SU-DHL-6 (cell line): Measurements from ENCODE around the gene AGAP1.

Source experiments
- H2AFZ ChIP-seq: fragments of 200-600 bp; sonication (generic); 2 replicates; pipeline ENCODE4 v1.6.1; 2014; ENCODE audit warnings: low read depth, mild to moderate bottlenecking, moderate library complexity, mixed read lengths, antibody characterized with exemption, low read length; ENCODE audit not compliant: severe bottlenecking
- H3F3A ChIP-seq: fragments of 200-600 bp; shearing (Covaris generic); 2 replicates; pipeline ENCODE4 v1.6.0; 2016; ENCODE audit warnings: antibody characterized with exemption, mild to moderate bottlenecking; ENCODE audit not compliant: insufficient read depth
- H3K27ac ChIP-seq: fragments of 200-600 bp; sonication (generic); 2 replicates; pipeline ENCODE4 v1.5.1; 2016; ENCODE audit warnings: low read depth, mild to moderate bottlenecking, low read length, moderate library complexity, mixed read lengths
- H3K27me3 ChIP-seq: fragments of 200-600 bp; sonication (generic), shearing (Covaris generic); 2 replicates; pipeline ENCODE4 v1.6.0; 2014; ENCODE audit warnings: mild to moderate bottlenecking, low read length
- H3K36me3 ChIP-seq: fragments of 200-600 bp; sonication (generic); 2 replicates; pipeline ENCODE4 v1.6.1; 2014; ENCODE audit warnings: mild to moderate bottlenecking, low read length, mixed read lengths
- H3K4me2 ChIP-seq: fragments of 300-600, 200-600 bp; shearing (Covaris generic), sonication (generic); 2 replicates; pipeline ENCODE4 v1.6.0; 2014; ENCODE audit warnings: low read length, low read depth, mild to moderate bottlenecking; ENCODE audit not compliant: poor library complexity, severe bottlenecking
- H3K4me3 ChIP-seq: fragments of 200-600 bp; sonication (generic); 2 replicates; pipeline ENCODE4 v1.5.1; 2014; ENCODE audit warnings: antibody characterized with exemption, low read length, mild to moderate bottlenecking, mixed read lengths; ENCODE audit not compliant: insufficient read depth, poor library complexity, severe bottlenecking
- H3K79me2 ChIP-seq: fragments of 200-600 bp; sonication (generic); 2 replicates; pipeline ENCODE4 v1.6.1; 2014; ENCODE audit warnings: mild to moderate bottlenecking, low read length, moderate library complexity; ENCODE audit not compliant: insufficient read depth
- H3K9ac ChIP-seq: fragments of 200-600 bp; sonication (generic); 2 replicates; pipeline ENCODE4 v1.7.0; 2014; ENCODE audit warnings: mild to moderate bottlenecking, low read length
- H3K9me2 ChIP-seq: fragments of 200-600 bp; sonication (generic); replicated peaks from 2 replicates; pipeline ENCODE4 v1.6.1; 2014; ENCODE audit warnings: low read length; ENCODE audit not compliant: insufficient read depth
- H3K9me3 ChIP-seq: fragments of 200-600 bp; sonication (generic); 2 replicates; pipeline ENCODE4 v1.6.1; 2014; ENCODE audit warnings: low read length, mixed read lengths; ENCODE audit not compliant: insufficient read depth
- H4K20me1 ChIP-seq: fragments of 200-600 bp; sonication (generic); 2 replicates; pipeline ENCODE4 v1.6.1; 2014; ENCODE audit warnings: low read depth, mild to moderate bottlenecking, antibody characterized with exemption, low read length, moderate library complexity, mixed read lengths
- EZH2phosphoT487 ChIP-seq: fragments of 200-600 bp; sonication (generic), shearing (Covaris generic); conservative IDR thresholded peaks from 2 replicates; pipeline ENCODE4 v1.6.1; 2018; ENCODE audit warnings: mild to moderate bottlenecking, antibody characterized with exemption, low read length, moderate library complexity, mixed read lengths
- TF ChIP-seq, protein P1 (sequence below): fragments of 200-600 bp; sonication (generic); IDR thresholded peaks from one replicate; pipeline ENCODE4 v1.5.1; 2017; ENCODE audit warnings: antibody characterized with exemption, mild to moderate bottlenecking, low read length, moderate library complexity; ENCODE audit not compliant: insufficient read depth, poor library complexity, severe bottlenecking

AGAP1 gene

DNA sequence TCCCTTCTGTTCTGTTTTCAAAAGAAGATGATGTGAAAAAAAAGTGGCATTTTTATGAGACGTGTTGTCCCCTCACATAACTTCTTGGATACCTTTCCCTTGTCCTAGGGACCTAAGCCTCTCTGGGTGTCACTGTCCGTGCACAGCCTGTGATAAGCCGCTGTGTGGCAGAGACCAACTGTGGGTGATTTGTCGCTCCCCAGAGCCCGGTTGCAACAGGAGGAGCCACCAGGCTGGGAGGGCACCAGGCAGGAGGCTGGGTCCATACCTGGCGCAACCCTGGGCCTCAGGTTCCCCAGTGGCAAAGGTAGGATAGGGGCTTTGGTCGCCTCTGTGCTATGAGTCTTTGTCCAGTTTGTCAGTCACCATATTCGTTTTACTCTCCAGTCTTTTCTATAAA is 82.1 kb downstream of the AGAP1 start:
- H3K79me2 ChIP-seq = no peaks in the 10 kb centered on the region
- H3K36me3 ChIP-seq = no peaks in the 10 kb centered on the region
- no peak overlapping the region for H3K4me3 ChIP-seq
- H3K9ac ChIP-seq = no peak overlapping the region
- H3F3A ChIP-seq = no peaks in the 10 kb centered on the region
- H3K9me3 ChIP-seq = no peaks in the 10 kb centered on the region
- H3K4me2 ChIP-seq = no peak overlapping the region
- TF ChIP-seq, protein P1, sequence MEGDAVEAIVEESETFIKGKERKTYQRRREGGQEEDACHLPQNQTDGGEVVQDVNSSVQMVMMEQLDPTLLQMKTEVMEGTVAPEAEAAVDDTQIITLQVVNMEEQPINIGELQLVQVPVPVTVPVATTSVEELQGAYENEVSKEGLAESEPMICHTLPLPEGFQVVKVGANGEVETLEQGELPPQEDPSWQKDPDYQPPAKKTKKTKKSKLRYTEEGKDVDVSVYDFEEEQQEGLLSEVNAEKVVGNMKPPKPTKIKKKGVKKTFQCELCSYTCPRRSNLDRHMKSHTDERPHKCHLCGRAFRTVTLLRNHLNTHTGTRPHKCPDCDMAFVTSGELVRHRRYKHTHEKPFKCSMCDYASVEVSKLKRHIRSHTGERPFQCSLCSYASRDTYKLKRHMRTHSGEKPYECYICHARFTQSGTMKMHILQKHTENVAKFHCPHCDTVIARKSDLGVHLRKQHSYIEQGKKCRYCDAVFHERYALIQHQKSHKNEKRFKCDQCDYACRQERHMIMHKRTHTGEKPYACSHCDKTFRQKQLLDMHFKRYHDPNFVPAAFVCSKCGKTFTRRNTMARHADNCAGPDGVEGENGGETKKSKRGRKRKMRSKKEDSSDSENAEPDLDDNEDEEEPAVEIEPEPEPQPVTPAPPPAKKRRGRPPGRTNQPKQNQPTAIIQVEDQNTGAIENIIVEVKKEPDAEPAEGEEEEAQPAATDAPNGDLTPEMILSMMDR = no peak
- no peak for TF ChIP-seq EZH2phosphoT487
- H3K9me2 ChIP-seq = no peaks in the 10 kb centered on the region
- H2AFZ ChIP-seq = no peak overlapping the region
- no peaks in the 10 kb centered on the region for H4K20me1 ChIP-seq
- H3K27me3 ChIP-seq = no peaks in the 10 kb centered on the region
- H3K27ac ChIP-seq = no peak overlapping the region

DNA sequence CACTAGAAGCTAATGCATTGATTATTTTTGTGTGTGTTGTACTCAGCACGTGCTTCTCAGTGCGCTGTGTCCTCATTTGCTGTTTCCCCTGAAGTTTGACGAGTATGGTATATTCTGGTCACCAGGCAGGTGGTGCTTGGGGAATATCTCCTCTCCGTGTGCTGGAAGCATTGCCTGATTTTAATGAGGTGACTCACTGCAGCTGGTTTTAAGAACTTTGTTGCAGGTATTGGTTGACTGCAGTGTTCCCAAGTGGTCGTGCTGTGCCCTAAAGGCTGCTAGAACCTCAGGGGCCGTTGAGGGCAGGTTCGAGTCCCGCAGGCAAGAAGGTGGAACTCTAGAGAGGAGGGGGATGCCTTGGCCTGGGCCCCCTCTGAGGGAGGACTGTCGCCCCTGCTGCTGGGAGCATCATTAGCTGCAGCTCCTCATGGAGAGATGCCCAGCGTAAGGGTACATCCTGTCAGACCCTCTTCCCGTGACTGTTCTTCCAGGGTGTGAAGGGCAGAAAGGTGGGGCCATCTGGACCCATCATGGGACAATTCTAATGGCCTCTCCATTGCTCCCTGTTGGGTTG is 82.6 kb downstream of the AGAP1 start:
- no peaks in the 10 kb centered on the region for H3K9me3 ChIP-seq
- no peak for TF ChIP-seq EZH2phosphoT487
- TF ChIP-seq, protein P1 = no peak
- H3K4me2 ChIP-seq = no peak overlapping the region
- no peaks in the 10 kb centered on the region for H3K9me2 ChIP-seq
- no peaks in the 10 kb centered on the region for H3K36me3 ChIP-seq
- no peaks in the 10 kb centered on the region for H4K20me1 ChIP-seq
- H3K79me2 ChIP-seq = no peaks in the 10 kb centered on the region
- no peak overlapping the region for H2AFZ ChIP-seq
- no peak overlapping the region for H3K9ac ChIP-seq
- no peak overlapping the region for H3K4me3 ChIP-seq
- no peak overlapping the region for H3K27ac ChIP-seq
- no peaks in the 10 kb centered on the region for H3F3A ChIP-seq
- H3K27me3 ChIP-seq = no peaks in the 10 kb centered on the region

DNA sequence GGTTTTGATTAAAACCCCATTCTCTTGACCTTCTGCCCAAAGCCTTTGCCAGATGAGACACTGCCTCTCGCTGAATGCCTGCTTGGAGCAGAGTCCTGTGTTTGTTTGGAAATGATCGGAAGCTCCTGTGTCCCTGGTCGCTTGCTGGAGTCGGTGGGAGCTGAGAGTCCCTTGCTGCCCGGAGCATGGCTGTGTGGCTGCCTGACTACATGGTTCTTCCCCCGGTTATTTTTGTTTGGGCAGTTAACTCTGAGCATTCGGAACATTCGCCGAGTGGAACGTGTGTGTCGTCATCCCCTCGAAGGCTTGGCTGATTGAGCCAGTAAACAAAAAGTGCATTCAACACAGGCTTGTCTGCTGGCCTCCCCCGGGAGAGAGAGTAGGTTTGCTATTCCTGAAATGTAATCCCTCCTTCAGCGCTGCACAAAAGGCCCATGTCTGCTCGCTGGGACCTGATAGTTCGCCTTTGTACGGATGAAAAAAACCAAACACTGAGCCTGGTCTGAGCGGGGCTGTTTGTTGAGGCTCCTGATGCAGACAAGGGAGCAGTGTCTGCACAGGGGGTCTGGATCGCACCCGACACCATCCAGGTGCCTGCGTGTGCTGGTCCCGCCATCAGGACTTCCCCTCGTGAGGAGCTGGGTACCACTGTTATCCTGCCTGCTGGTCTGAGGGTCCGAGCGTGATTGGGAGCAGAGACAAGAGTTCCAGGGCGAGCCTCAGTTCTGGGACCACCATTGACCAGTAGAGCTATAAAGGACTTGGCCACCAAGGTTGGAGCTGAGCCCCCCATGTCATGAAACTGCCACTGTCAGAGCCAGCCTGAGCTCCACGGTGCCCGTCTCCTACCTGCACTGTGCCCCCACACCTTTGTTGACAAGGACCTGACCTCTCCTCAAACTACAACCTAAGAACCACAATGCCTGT is 83.8 kb downstream of the AGAP1 start:
- H3K9me3 ChIP-seq = no peaks in the 10 kb centered on the region
- no peak overlapping the region for H3K9ac ChIP-seq
- H3K9me2 ChIP-seq = no peaks in the 10 kb centered on the region
- H3K27me3 ChIP-seq = no peaks in the 10 kb centered on the region
- no peak overlapping the region for H3K4me3 ChIP-seq
- H3K4me2 ChIP-seq = no peak overlapping the region
- H4K20me1 ChIP-seq = no peaks in the 10 kb centered on the region
- no peaks in the 10 kb centered on the region for H3F3A ChIP-seq
- H2AFZ ChIP-seq = no peak overlapping the region
- H3K79me2 ChIP-seq = no peaks in the 10 kb centered on the region
- TF ChIP-seq, protein P1 = no peak
- no peak for TF ChIP-seq EZH2phosphoT487
- H3K27ac ChIP-seq = no peak overlapping the region
- no peaks in the 10 kb centered on the region for H3K36me3 ChIP-seq
